Retina (tissue), 1 donor: ENCODE measurements around the gene CDK4.

ENCODE experiments used
- DNase-seq: peaks from one replicate; pipeline ENCODE4 v3.0.0-alpha.2; 2016

CDK4 gene

GRCh38 chr12:57737467-57738460 is 14.3 kb downstream of the CDK4 start:
- DNase-seq, result peak; percentile 70

DNA sequence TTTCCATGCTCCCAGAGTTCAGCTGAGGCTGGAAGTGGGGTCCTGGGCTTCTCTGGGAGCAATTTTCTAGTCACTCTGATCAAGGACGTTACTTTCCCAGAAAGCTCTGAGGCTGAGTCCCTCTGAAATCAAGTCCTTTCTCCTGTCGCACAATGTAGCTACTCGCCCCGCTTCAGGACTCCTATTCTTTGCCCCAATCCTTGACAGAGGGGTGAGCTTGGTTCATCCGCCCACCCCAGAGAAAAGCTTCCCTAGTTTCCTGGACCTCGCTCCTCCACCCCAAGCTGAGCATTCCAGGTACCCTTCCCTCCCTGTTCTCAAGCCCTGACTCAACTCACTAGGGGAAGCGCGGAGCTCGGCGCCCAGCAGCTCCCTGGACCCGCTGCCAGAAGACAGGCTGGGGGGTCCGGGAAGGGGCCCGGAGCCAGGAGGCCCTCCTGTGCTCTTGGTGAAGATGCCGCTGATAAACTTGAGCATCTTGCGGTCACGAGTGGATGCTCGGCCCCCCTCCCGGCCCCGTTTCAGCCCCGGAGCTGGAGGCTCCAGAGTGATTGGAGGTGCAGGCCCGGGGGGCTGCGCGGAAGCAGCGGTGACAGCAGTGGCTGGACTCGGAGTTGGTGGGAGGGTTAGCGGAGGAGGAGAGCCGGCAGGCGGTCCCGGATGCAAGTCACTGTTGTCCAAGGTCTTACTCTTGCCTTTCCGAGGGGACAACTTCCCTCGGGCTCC is 15.2 kb downstream of the CDK4 start:
- DNase-seq, result peak; percentile 45

DNA sequence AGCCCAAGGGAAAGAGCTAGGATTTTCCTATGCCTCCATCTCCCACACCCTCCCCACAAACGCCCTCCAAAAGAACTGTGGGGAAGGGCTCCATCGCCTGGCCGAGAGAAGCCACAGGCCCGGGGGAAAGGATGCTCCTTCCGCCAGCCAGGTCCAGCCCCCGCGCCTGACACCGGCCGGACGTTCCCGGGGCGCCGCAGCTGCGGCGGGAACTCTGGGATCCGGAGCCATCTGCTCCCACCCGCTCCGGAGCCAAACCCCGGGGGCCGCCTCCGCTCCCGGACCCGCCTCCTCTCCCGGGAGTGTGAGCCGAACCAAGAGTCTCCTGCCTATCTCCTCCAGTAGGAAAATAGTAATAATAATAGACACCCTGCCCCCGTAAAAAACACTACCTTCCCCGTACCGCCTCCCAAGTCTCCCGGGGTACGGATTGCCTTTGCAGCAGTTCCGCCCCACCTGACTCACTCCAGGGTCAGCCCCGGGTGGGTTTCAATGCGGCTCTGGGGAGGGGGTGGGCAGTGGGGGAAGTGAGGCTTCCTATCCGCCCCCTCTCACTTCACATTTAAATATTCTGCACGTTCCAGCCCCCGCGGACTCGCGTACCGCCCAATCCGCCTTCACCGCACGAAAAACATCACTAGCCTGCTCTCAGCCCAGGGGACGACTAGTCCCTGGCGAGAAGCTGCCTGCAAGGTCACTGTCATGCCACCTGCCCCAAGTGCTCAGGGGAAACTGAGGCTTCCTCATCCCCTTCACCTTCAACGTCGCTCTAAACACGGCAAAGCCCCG is 16.0 kb downstream of the CDK4 start:
- peak; percentile 73 for DNase-seq

GRCh38 chr12:57735198-57735855 is 16.8 kb downstream of the CDK4 start:
- no peak for DNase-seq

GRCh38 chr12:57734591-57734990 is 17.5 kb downstream of the CDK4 start:
- DNase-seq, result no peak

- no peak for DNase-seq
These were observed 18.2 kb downstream of the CDK4 start for GRCh38 chr12:57733928-57734327.

DNA sequence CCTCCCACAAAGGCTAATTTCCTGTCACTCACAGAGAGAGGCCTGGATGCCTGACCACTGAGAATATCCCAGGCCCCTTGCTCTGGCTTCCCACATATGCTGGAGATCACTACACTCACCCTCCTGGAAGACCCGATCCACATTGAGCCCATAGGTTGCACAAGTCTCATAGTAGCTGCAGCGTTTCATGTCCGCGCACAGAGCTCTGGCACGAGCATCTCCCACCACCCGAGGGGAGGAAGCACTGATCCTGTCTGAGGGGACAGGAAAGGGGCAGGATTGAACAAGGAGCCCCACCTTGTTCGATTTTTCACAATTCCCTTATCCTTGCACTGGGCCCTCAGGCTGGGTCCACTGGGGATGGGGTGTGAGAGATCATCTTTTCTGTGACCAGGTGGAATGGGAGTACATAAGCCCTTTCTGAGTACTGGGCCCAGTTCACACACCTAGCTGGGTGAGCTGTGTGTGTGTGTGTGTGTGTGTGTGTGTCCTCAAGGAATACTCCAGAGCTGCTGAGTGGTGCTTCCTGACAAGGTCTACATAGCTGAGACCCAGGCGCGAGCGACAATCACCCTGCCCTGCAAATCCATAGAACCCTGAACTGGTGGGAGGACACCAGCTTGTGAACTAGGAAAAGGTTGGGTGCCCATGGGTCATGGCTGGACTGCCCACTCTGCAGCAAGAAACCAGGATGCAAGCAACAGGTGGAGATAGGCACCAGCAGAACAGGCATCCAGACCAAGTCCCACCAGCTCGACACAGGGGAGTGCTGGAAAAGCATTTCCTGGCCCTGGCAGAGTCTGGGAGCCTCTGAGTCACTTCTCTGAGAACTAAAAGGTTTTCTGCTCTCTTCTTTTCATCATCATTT is 19.1 kb downstream of the CDK4 start:
- no peak for DNase-seq

- no peak for DNase-seq
These were observed 19.8 kb downstream of the CDK4 start for GRCh38 chr12:57732270-57732669.

DNA sequence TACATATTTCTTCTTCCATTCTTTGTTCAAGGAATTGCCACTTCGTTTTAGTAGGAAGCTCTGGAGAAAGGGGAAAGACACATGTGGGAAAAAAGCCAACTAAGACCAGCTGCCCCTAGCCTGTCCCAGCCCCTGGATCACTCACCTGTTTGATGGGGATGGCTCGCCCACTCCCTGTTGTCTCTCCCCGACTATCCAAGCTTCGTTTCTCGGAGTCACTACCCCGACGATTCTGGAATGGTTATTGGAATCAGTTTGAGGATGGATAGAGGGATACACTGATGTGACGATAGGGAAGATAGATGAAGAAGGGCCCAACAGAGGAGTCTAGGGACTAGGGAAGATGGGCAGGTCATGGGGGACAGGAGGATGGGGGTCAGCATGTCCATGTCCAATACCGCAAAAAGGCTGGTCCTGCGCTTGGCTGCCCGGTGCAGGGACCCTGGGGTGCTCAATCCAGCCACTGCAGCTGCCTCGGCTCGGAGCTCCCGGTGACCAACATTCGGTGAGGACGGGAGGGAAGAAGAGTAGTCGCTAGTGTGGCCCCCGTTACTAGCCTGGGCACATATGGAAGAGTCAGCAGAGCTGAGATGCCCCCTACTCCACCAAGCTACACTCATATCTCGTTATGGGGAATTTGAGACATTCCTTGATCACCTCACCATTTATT is 20.6 kb downstream of the CDK4 start:
- no peak for DNase-seq

DNA sequence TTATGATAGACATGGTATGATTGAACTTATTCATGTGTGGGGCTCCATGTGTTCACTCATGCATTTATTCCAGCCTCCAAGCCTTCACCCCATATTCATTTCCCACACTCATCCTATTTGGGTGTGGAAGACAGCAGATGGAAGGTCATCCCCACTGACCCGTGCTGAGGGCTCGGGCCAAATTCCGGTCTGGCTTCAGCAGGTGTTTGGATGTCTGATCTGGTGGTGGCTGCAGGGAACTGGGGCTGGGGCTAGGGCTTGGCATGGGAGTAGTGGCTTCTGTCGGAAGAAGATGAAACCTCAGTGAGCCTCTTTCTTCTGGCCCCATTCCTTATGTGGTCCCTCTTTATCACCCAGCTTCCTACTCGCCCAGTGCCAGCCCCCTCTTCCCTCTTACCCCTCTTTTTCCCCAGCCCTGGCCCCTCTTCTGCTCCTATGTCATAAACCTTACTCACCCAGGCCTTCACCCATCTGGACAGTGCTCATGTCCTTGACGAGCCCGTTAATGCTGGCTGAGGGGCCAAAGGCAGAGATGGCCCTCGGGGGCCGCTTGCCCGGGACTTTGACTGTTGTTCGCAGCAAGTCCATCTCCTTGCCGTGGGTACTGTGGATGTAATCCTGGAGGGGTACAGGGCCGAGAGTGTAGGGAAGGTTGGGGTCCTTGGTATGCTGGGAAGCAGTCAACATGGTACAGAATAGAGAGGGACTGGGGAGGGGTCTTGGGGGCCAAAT is 21.6 kb downstream of the CDK4 start:
- no peak for DNase-seq

GRCh38 chr12:57729321-57729844 is 22.7 kb downstream of the CDK4 start:
- DNase-seq, result no peak

GRCh38 chr12:57727758-57728395 is 24.2 kb downstream of the CDK4 start:
- peak; percentile 49 for DNase-seq

DNA sequence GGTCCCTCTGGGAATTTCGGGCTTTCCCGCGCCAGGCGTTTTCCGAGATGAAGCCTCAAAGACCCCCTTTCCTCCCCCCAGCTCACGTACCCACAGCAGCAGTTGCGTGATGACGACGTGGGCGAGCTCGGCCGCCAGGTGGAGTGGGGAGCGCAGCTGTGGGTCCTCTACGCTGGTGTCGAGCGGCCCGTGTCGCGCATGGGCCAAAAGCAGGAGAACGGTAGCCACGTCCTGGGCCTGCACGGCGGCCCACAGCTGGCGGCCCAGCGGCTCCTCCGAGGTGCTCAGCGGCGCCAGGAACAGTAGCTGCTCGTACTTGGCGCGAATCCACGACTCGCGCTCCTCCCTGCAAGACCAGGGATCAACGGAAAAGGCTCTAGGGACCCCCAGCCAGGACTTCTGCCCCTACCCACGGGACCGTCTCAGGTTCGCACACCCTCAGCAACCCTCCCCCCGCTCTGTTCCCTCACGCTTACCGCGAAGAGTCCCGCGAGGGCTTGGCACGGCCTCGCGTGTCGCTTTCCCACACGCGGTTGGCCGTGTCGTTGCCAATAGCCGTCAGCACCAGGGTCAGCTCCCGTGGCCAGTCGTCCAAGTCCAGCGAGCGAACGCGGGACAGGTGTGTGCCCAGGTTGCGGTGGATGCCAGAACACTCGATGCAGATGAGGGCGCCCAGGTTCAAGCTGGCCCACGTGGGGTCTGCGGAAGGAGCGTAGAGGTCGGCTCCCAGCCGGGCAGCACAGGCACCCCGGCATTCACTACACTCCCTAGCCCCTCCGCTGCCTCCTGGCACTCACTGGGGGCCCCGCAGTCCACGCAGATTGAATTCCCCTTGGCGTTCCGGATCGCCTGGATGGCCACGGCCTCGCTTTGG is 25.0 kb downstream of the CDK4 start:
- peak; percentile 77 for DNase-seq

- DNase-seq, result peak; percentile 85
These were observed 25.8 kb downstream of the CDK4 start for GRCh38 chr12:57726151-57726883.

DNA sequence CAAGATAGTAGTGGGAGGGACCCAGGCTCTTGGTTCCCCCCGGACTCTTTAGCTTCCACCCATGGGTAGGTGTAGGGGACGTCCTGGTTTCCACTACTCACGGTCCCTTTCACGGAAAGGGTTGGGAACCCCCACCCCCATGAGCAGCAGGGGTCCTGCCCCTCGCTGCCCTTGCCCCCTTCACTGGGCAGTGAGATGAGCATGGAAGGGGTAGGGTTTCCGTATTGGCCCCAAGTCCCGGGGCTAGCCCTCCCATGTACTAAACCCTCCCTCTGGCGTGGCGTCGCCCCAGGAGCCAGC is 26.3 kb downstream of the CDK4 start:
- DNase-seq, result no peak

DNA sequence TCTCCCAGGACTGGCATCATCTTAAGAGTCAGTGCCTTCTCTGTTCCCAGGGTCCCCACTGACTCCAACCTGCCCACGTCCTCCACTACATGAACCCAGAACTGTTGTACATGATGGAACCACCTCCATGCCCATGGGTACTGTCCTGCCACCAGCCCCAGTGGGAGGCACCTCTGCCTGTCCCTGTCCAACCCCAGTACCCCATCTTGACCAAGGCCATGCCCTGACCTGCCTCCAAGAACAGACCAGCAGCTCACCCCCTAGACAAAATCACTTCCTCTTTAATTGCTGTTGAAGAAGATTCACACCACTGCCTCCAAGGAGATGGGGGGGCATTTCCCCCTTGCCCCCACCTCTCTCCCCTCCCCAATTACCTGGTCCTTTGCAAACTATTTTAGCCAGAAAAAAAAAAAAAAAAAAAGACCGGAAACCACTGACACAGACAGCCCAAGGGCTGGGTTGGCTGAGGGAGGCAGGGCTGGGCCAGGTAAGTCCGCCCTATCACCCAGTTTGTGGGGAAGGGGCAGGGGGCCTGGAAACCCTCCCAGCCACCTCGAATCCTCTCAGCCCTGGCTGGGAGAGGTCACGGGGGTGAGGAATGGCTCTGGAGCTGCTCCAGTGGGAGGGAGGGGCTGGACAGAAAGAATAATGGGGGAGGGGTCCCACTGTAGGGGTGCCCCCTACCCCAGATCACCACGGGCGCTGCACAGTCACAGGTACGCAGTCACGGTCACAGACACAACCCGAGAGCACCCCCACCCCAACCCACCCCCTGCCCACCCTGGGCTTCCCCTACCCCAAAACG is 27.0 kb downstream of the CDK4 start:
- DNase-seq, result no peak
